ENCODE measurements around the gene PPP1R37.

The PPP1R37 gene

GRCh38 chr19:45153339-45154063 lies 60.5 kb downstream of the PPP1R37 start:
- ATAC-seq: peak; percentile 48
- TF ChIP-seq ZFP30 (CRISPR knock-in tag; IDR thresholded peaks at IDR 0.05): no peak
- TF ChIP-seq ZNF70 (CRISPR knock-in tag; IDR thresholded peaks at IDR 0.05): no peak
- no peak for TF ChIP-seq CSRNP3 (CRISPR knock-in tag; IDR thresholded peaks at IDR 0.05)
- TF ChIP-seq TCF4 (CRISPR knock-in tag; IDR thresholded peaks at IDR 0.05; ENCODE audit: borderline replicate concordance): no peak
- TF ChIP-seq TSHZ2 (CRISPR knock-in tag; IDR thresholded peaks at IDR 0.05): no peak
- TF ChIP-seq BACH2 (CRISPR knock-in tag; IDR thresholded peaks at IDR 0.05; ENCODE audit: borderline replicate concordance): no peak
- no peak for TF ChIP-seq CSDC2 (CRISPR knock-in tag; IDR thresholded peaks at IDR 0.05)
- no peak for TF ChIP-seq PPARA (CRISPR knock-in tag; IDR thresholded peaks at IDR 0.05; ENCODE audit: borderline replicate concordance)

- no peak; the same call in 2 of the 3 replicates for ATAC-seq
- TF ChIP-seq SNAI2 (CRISPR knock-in tag; IDR thresholded peaks at IDR 0.05) (no peak), ZNF565 (CRISPR knock-in tag; conservative IDR thresholded peaks at IDR 0.05; ENCODE audit: low read depth) (no peak), TCF4 (CRISPR knock-in tag; IDR thresholded peaks at IDR 0.05; ENCODE audit: borderline replicate concordance) (no peak), CREB5 (CRISPR knock-in tag; IDR thresholded peaks at IDR 0.05; ENCODE audit: low read depth) (no peak), ZNF8 (CRISPR knock-in tag; IDR thresholded peaks at IDR 0.05) (no peak), PATZ1 (CRISPR knock-in tag; IDR thresholded peaks at IDR 0.05; ENCODE audit: borderline replicate concordance) (no peak), ZFP30 (CRISPR knock-in tag; IDR thresholded peaks at IDR 0.05) (no peak), ISL1 (CRISPR knock-in tag; IDR thresholded peaks at IDR 0.05) (no peak), CSRNP3 (CRISPR knock-in tag; IDR thresholded peaks at IDR 0.05) (no peak), ARNTL (CRISPR knock-in tag; IDR thresholded peaks at IDR 0.05; ENCODE audit: borderline replicate concordance, low read depth) (no peak), ESRRG (CRISPR knock-in tag; IDR thresholded peaks at IDR 0.05) (no peak)
Measured at GRCh38 chr19:45154064-45154827, 61.3 kb downstream of the PPP1R37 start.

- TF ChIP-seq PATZ1 (CRISPR knock-in tag; IDR thresholded peaks at IDR 0.05; ENCODE audit: borderline replicate concordance): no peak
- TF ChIP-seq SNAI2 (CRISPR knock-in tag; IDR thresholded peaks at IDR 0.05): no peak
- TF ChIP-seq ZFP30 (CRISPR knock-in tag; IDR thresholded peaks at IDR 0.05): no peak
- TF ChIP-seq ZNF565 (CRISPR knock-in tag; conservative IDR thresholded peaks at IDR 0.05; ENCODE audit: low read depth): no peak
- no peak for TF ChIP-seq OSR1 (CRISPR knock-in tag; IDR thresholded peaks at IDR 0.05)
- no peak for TF ChIP-seq ZNF70 (CRISPR knock-in tag; IDR thresholded peaks at IDR 0.05)
- no peak for TF ChIP-seq BACH2 (CRISPR knock-in tag; IDR thresholded peaks at IDR 0.05; ENCODE audit: borderline replicate concordance)
- TF ChIP-seq ARNTL (CRISPR knock-in tag; IDR thresholded peaks at IDR 0.05; ENCODE audit: borderline replicate concordance, low read depth): no peak
- TF ChIP-seq GLIS3 (CRISPR knock-in tag; IDR thresholded peaks at IDR 0.05): no peak
- ATAC-seq: no peak
Measured at GRCh38 chr19:45156011-45156630, 63.1 kb downstream of the PPP1R37 start.
